GM18498 (cell line): ENCODE measurements around the gene MTA1.

ENCODE experiments used
- ATAC-seq: cut with Tn5 transposase; IDR thresholded peaks from one replicate; pipeline ENCODE4 v1.9.1; 2021; ENCODE audit warnings: mild to moderate bottlenecking, moderate library complexity; ENCODE audit not compliant: unreplicated experiment

MTA1 gene

DNA sequence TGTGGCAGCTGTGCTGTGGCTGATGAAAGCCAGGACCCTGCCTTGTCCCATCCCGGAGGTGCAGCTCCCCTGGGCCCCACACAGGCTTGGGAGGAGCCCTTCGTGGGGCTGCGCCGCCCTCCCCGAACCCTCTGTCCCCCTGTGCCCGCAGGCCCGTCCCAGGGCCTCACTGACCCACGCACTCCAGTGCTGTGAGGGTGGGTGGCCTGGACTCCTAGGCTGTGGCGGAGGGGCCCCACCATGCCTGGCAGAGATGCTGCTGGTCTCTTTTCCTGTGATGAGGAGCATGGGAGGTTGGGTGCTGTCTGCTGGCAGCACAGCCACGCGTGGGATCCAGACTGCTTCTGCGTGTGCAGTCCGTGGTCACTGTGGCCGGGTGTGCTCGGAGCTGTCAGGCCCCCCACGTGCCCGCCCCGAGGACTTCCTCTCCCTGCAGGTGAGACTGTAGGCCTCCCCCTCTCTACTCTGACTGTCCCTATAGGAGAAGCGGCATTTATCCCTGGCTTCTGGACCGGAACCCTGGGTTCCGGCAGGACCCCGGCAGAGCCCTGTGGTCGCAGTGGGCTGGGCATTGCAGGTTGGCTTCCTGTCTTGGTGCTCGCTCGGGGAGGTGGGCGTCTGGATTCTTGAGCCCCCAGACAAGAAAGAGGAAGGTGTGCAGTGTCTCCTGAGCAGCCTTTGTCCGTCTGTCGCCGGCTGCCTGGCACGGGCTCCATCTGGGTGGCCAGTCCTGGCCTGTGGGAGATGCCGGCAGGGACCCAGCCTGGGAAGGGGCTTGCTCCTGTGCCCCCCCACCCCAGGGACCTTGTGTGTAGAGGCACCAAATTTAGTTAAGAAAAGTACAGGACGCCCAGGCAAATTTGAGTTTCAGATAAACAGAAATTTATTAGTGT, 2.3 kb downstream of the MTA1 start:
- no peak for ATAC-seq

DNA sequence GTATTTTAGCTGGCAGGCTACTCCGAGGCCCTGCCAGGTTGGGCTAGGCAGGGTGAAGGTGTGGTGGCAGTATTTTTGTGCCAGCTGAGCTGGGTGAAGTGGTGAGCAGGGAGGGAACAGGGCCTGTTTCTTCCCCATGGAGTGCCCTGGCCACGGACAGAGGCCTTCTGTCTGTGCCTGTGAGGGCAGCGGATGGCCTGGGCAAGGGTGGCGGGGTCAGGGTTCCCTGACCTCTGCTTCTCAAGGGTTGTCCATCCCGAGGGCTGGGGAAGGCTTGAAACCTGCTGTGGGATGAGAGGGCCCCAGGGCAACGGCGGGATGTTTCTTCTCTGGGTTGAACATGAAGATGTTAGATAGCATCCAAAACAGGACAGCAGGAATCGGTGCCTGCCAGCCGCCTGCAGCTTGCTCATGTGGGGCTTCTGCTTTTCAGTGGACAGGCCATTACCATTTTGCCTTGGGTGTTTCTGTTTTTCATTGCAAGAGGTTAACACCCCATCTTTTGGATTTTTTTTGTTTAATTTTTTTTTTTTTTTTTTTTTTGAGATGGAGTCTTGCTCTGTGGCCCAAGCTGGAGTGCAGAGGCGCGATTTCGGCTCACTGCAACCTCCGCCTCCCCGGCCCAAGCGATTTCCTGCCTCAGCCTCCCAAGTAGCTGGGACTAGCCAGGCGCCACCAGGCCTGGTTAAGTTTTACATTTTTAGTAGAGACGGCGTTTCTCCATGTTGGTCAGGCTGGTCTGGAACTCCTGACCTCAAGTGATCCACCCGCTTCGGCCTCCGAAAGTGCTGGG, 3.3 kb downstream of the MTA1 start:
- ATAC-seq: no peak

DNA sequence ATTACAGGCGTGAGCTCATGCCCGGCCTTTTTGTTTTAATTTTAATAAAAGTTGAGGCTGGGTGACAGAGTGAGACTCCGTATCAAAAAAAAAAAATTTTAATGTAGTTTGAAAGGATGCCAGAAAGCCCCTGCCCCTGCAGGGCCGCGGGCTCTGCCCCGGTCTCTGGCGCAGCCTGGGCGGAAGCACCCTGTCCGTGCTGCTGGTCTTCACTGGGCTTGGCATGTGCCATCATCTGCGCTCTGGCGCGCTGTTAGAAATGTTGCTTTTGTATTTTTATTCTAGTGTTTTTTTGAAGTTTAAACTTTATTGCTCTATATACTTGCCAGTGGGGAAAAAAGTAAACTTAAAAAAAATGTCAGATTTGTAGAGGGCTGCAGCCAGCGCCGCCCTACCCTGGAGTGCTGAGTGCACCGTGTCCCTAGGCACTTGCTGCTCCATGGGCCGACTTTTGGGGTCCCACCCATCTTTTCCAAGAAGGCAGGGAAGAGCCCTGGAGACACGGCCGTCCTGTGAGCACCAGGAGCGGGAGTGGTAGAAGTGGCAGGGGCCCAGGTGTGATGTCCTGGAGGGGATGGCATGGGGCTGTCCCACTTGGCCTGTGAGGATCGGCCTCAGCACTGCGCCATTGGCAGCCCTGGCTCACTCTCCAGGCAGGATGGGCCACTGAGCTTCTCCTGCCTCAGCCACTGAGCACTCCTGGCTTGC, 4.0 kb downstream of the MTA1 start:
- no peak for ATAC-seq

- no peak for ATAC-seq
These were observed 5.2 kb downstream of the MTA1 start for GRCh38 chr14:105424861-105425260.

DNA sequence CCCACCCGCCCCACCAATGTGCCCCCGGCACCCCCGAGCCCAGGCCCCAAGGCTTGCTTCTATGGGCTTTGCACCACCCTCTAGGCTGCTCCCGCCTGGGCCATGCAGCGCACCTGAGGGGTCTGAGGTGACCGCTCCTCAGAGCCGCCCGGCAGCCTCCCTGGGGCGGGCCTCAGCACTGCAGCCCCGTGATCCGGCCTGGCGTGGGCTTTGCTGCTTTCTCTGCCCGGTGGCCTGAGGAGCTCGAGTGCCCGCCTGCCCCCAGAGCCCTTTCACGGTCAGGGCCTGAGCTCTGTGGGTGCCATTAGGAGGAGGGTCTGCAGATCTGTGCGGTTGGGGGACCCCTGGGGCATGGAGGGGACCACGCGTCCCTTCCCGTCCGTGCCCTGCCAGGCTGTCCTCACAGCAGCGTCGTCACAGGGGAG, 6.2 kb downstream of the MTA1 start:
- no peak for ATAC-seq

DNA sequence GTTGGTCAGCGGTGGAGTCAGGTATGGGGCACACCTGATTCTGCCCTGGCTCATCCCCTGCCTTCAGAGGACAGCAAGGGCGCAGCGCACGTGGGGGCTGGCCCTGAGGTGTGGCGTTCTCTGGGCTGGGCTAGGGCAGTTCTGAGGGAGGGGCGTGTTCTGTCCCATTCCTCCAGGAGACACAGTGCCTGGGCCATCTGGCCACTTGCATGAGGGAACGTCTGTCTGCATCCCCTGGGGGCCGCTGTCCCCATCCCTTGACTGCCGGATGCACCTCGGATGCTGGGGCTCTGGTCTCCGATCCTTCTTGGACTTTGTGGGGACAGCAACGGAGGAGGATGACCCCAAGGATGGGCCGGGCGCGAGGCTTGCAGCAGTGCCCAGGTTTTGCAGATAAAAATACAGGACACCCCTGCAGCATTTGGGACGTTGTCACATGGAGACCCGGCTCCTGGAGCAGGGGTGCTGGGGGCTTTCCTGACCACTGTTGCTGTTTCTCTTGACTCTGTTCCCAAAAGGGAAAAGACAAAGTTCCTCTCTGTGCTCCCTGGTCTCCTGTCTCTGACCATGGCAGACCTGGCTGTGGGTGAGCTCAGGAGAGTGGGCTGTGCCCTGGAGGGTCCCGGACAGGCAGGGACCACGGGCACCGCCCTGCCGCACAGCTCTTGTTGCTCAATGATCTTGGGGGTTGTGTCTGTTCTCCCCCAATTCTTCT, 6.9 kb downstream of the MTA1 start:
- ATAC-seq: no peak

DNA sequence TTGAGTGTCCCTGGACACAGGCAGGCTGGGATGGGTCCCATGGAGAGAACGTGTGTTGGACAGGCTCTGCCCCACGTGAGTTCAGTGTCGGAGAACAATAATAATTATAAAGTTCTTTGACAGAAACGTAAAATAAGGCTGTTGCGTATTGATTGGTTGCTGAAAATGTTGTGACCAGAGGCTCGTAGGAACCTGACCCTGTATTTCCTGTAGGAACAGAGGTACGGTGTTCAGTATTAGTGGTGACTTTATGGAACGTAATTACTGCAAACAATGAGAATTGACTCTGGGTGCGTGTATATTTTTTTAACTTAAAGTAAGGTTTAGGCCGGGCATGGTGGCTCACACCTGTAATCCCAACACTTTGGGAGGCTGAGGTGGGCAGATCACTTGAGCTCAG, 7.8 kb downstream of the MTA1 start:
- no peak for ATAC-seq

GRCh38 chr14:105427936-105428485, 8.4 kb downstream of the MTA1 start:
- no peak for ATAC-seq

- ATAC-seq: no peak
These were observed 10.4 kb downstream of the MTA1 start for GRCh38 chr14:105430042-105430441.

DNA sequence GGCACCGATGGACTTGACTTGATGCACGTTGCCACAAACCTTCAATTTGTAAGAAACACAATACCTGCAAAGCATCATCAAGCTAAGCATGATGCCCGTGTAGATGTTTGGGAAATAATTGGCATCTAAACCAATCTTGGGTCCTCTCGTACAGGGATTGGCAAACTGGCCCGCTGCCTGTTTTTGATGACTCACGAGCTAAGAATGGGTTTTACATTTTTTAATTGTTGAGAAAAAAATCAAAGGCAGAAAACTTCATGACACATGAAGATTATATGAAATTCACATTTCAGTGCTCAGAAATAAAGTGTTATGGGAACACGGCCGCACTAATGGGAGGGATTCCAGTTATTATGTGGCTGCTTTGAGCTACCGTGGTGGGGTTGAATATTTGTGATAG, 10.9 kb downstream of the MTA1 start:
- ATAC-seq: no peak

- no peak for ATAC-seq
These were observed 11.6 kb downstream of the MTA1 start for GRCh38 chr14:105431256-105431655.

GRCh38 chr14:105432657-105433056, 13.0 kb downstream of the MTA1 start:
- ATAC-seq: no peak

- no peak for ATAC-seq
These were observed 13.6 kb downstream of the MTA1 start for GRCh38 chr14:105433161-105433605.

DNA sequence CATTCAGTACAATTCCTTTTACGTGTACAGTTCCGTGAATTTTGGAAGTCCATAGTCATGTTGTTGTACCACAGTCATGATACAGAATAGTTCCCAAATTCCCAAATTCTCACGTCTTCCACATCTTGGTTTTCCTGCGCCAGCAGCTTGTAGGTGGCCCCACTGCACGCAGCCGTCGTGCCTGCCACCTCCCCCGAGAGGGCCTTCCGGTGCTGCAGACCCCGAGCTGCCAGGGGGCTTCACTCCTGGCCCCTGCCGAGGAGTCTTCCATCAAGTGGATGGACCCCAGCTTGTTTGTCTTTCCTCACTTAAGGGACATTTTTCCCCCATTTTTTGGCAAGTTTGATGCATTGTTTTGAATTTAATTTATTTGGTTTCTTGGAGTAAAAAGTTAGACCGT, 16.8 kb downstream of the MTA1 start:
- no peak for ATAC-seq

GRCh38 chr14:105436891-105437722, 17.5 kb downstream of the MTA1 start:
- ATAC-seq: no peak

DNA sequence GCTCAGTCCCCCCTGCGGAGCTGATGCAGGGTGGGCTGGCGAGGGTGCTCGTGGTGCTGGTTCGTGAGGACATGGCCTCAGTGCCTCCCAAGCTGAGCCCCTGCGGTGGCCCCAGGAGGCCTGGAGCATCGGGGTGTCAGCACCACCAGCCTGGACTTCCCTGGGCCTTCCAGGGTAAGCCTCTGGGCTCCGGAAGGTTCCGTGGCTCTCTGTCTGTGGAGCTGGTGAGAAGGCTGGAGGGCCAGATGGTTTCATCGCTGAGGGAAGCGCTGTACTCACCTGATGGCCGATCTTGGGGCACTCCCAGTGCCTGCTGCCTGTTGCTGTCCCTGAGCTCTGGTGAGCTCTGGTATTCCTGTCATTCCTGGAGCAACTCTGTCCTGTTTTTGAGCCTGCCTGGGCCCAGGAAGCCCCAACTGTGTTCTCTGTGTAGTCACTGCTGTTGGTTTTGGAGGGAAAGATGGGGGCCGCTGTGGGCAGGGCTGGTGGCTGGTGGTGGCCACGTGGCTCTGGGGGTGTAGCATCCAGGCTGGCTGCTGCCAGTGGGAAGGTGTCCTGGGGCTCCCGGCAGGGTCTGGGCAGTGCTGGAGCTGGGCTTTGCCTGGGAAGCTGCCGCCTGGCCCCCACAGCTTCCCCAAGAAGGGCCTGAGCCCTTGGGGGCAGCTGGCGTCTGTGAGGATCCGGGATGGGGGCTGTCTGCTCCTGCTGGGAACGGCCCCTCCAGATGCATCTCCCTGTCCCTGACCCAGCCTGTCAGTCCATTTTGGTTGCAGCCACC, 18.3 kb downstream of the MTA1 start:
- ATAC-seq: no peak

GRCh38 chr14:105439179-105439578, 19.6 kb downstream of the MTA1 start:
- ATAC-seq: no peak

DNA sequence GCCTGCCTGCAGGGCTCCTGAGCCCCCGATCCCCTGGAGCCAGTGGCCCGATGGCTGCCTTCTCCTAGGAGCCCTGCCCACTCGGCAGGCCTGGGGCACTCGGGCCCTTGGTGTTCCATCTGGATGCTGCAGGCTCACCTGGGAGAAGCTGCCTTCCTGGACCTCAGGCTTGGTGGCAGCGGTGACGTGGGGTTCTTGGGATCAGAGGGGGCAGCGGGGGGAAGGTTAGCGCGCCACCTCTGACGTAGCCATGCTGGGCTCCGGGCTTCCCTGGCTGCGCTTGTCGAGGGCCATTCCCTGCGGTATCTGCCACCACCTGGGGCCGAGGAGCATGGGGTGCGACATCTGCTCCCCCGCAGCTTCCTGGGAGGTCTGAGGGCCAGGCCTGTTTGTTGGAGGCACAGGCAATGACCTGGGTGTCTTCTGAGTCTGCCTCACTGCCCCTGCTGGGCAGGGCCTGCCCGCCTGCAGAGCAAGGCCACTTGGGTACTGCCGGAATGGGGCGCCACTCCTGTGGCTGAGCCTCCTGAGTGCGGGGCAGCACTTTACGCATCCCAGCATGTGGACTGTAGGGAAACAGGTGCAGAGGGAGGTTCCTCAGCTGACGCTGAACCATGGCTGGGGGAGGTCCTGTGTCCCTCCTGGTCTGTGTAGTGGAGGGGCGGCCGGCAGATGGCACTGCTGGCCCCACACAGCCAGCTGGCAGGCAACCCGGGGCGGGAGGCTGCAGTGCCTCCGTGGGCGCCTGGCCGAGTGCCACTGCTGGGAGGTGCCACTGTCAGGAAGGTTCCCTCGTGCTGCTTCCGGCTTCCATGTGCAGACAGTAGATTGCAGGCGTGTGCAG, 20.3 kb downstream of the MTA1 start:
- ATAC-seq: no peak
